Measurements from ENCODE around the gene STRBP.

DNA sequence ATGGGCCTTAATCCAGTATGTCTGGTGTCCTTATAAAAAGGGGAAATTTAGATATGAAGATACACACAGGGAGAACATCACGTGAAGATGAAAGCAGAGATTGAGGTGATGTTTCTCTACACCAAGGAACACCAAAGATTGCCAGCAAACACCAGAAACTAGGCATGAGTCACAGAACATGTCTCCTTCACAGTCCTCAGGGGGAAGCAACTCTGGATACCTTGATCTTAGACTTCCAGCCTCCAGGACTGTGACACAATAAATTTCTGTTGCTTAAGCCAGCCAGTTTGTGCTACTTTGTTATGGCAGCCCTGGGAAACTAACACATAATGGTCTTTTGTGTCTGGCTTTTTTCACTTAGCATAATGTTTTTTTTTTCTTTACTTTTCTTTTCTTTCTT lies 41.2 kb upstream of the STRBP start:
- TF ChIP-seq, protein P1, sequence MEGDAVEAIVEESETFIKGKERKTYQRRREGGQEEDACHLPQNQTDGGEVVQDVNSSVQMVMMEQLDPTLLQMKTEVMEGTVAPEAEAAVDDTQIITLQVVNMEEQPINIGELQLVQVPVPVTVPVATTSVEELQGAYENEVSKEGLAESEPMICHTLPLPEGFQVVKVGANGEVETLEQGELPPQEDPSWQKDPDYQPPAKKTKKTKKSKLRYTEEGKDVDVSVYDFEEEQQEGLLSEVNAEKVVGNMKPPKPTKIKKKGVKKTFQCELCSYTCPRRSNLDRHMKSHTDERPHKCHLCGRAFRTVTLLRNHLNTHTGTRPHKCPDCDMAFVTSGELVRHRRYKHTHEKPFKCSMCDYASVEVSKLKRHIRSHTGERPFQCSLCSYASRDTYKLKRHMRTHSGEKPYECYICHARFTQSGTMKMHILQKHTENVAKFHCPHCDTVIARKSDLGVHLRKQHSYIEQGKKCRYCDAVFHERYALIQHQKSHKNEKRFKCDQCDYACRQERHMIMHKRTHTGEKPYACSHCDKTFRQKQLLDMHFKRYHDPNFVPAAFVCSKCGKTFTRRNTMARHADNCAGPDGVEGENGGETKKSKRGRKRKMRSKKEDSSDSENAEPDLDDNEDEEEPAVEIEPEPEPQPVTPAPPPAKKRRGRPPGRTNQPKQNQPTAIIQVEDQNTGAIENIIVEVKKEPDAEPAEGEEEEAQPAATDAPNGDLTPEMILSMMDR (conservative IDR thresholded peaks at IDR 0.05): no peak
- no peak for TF ChIP-seq ZFX (IDR thresholded peaks at IDR 0.05)
